ENCODE data around the gene GTPBP1. TPM values are rescaled to one million over a fixed set of nuclear protein-coding genes. Genes with fewer than 3 reads are reported as not detected.

The GTPBP1 gene
- total and polyA plus RNA-seq, 2 of the 4 experiments (the other 2 are of a cell fraction): 12.4 to 29.5 TPM

- ChIA-PET CTCF (no interaction called here), POLR2A (ENCODE audit: unreplicated experiment) (no interaction called here)
- BruUV-seq (replicated peaks): no TSS peak
- ATAC-seq (ENCODE audit: low read depth): no peak
- no peak overlapping the region for H3K9ac ChIP-seq (ENCODE audit: low read depth, low read length)
- no peak overlapping the region for H3K18ac ChIP-seq (ENCODE audit: low read depth, low read length)
- no peak overlapping the region for H2AK5ac ChIP-seq (ENCODE audit: low read depth, low read length)
- no peak overlapping the region for H4K5ac ChIP-seq (ENCODE audit: low read depth, low read length)
- no peak overlapping the region for H2BK120ac ChIP-seq (ENCODE audit: low read depth, low read length)
- H3K4ac ChIP-seq (ENCODE audit: low read depth, low read length): no peak overlapping the region
- no peak for TF ChIP-seq CHD1 (IDR thresholded peaks at IDR 0.05; ENCODE audit: low read depth, low read length)
- no peak for TF ChIP-seq MAFK (IDR thresholded peaks at IDR 0.05; ENCODE audit: low read depth, low read length)
- no peak for TF ChIP-seq BHLHE40 (IDR thresholded peaks at IDR 0.05; ENCODE audit: low read depth, low read length)
- no peak for TF ChIP-seq CEBPB (IDR thresholded peaks at IDR 0.05; ENCODE audit: low read depth, low read length)
- H3K4me3 ChIP-seq (ENCODE audit: insufficient read depth, low read depth, low read length): no peak overlapping the region
- H2AFZ ChIP-seq (replicated peaks; ENCODE audit: low read length, poor library complexity): no peak overlapping the region
- no peak overlapping the region for H2BK5ac ChIP-seq (ENCODE audit: low read depth, low read length, poor library complexity, severe bottlenecking)
- no peak overlapping the region for H3K4me2 ChIP-seq (ENCODE audit: low read depth, low read length)
- intact Hi-C loops (cut with micrococcal nuclease): no loop called here
- no peak overlapping the region for H2BK15ac ChIP-seq (ENCODE audit: low read depth, low read length)
- no peaks in the 10 kb centered on the region for H3K27me3 ChIP-seq (ENCODE audit: control insufficient read depth, insufficient read depth, low read length)
- H4K20me1 ChIP-seq (ENCODE audit: insufficient read depth, low read length): no peaks in the 10 kb centered on the region; the same call in 1 of the 2 replicates
- H3K36me3 ChIP-seq (ENCODE audit: control insufficient read depth, insufficient read depth, low read length): peaks cover 17% of the 10 kb centered on the region; the same call in 1 of the 2 replicates
- 100% methylated on average over 4 of the region's 27 CpGs; no CpG with 5 or more reads in 1 of the 2 experiments for WGBS, 2 experiments (ENCODE audit: extremely low coverage in 2 of 2, insufficient read length in 1 of 2)
- no peak overlapping the region for H3K14ac ChIP-seq (replicated peaks; ENCODE audit: low read depth, low read length)
- 0 out of 4 replicates have a peak, but pooled peaks cover 0 to 4% of the 10 kb centered on the region in 2 experiments for H3K79me1 ChIP-seq (ENCODE audit: low read depth in 1 of 2, low read length in 2 of 2)
- H3K56ac ChIP-seq (ENCODE audit: extremely low read depth, insufficient read depth, low read length): no peak overlapping the region
- H3K9me1 ChIP-seq (ENCODE audit: insufficient read depth, low read length): no peaks in the 10 kb centered on the region
- in situ Hi-C loops (cut with MboI; ENCODE audit: low sequenced_read_pairs): no loop called here
- no peak overlapping the region for H3K27ac ChIP-seq (ENCODE audit: insufficient read depth, low read length)
- no peak overlapping the region for H4K8ac ChIP-seq (ENCODE audit: low read depth in 2 of 2, low read length in 2 of 2)
- H2BK20ac ChIP-seq (ENCODE audit: low read depth, low read length): no peak overlapping the region
- no peak for DNase-seq
- no peak overlapping the region for H3K23ac ChIP-seq (ENCODE audit: low read depth, low read length)
- no peak overlapping the region for H2AK9ac ChIP-seq (replicated peaks; ENCODE audit: low read depth, low read length, poor library complexity)
- H3K9me3 ChIP-seq (ENCODE audit: control insufficient read depth, insufficient read depth, low read length): no peaks in the 10 kb centered on the region
- H4K91ac ChIP-seq (ENCODE audit: insufficient read depth, low read depth, low read length): no peak overlapping the region
- no peaks in the 10 kb centered on the region for H3K4me1 ChIP-seq (ENCODE audit: control insufficient read depth, insufficient read depth, low read length)
- dilution Hi-C loops (cut with HindIII; ENCODE audit: low sequenced_read_pairs, unreplicated experiment): no loop called here
These were observed 71.4 kb downstream of the GTPBP1 start for GRCh38 chr22:38777087-38777671.

All from IMR-90 (cell line).